HFFc6 (cell line): ENCODE data around the gene GRM4. TPM values are rescaled to one million over a fixed set of nuclear protein-coding genes. Genes with fewer than 3 reads are reported as not detected.

Experiments used
- DNase-seq: peaks from one replicate; pipeline ENCODE4 v3.0.0-alpha.2; 2018
- H3K27ac Mint-ChIP-seq: 2 replicates; pipeline ENCODE4 v1.8.0; 2020; ENCODE audit warnings: mild to moderate bottlenecking, mixed read lengths
- H3K27me3 Mint-ChIP-seq: 2 replicates; pipeline ENCODE4 v1.8.0; 2021; ENCODE audit warnings: mild to moderate bottlenecking, moderate library complexity, mixed read lengths; ENCODE audit not compliant: insufficient read depth
- H3K36me3 Mint-ChIP-seq: 2 replicates; pipeline ENCODE4 v1.8.0; 2021; ENCODE audit warnings: low read depth, mixed read lengths
- H3K4me1 Mint-ChIP-seq: 2 replicates; pipeline ENCODE4 v1.8.0; 2020; ENCODE audit warnings: low read depth, mixed read lengths
- H3K4me3 Mint-ChIP-seq: 2 replicates; pipeline ENCODE4 v1.8.0; 2020; ENCODE audit warnings: mild to moderate bottlenecking, moderate library complexity, mixed read lengths
- H3K9me3 Mint-ChIP-seq: 2 replicates; pipeline ENCODE4 v1.8.0; 2020; ENCODE audit warnings: mild to moderate bottlenecking, mixed read lengths
- CTCF ChIP-seq: fragments of 200-600 bp; sonication (generic); IDR thresholded peaks from 2 replicates; pipeline ENCODE4 v1.5.0; 2021; ENCODE audit warnings: antibody characterized with exemption, mild to moderate bottlenecking
- total RNA-seq, 6 experiments: library from RNA; stranded (reverse); fragmentation: NEBNext Ultra II Directional; extraction: Animal tissue kit (Norgen Biotek cat#: 25700); gene quantifications; 2 replicates in 1 of 6; 3 replicates in 5 of 6; pipeline ENCODE4 v1.2.3, GENCODE V29; 2021

The GRM4 gene
- total RNA-seq, 6 experiments from 2014 or later, result 0.12 to 0.14 TPM; not detected in 4

- no peak for TF ChIP-seq CTCF
- no peak for DNase-seq
- Mint-ChIP-seq H3K4me3 (no peak overlapping the region), H3K27me3 (peaks cover 39% of the 10 kb centered on the region), H3K36me3 (no peaks in the 10 kb centered on the region), H3K27ac (no peak overlapping the region), H3K4me1 (no peaks in the 10 kb centered on the region), H3K9me3 (no peaks in the 10 kb centered on the region)
Observed at GRCh38 chr6:34079899-34080298, 66.0 kb downstream of the GRM4 start.

GRCh38 chr6:34075906-34076305 is 70.0 kb downstream of the GRM4 start:
- no peaks in the 10 kb centered on the region for H3K4me1 Mint-ChIP-seq
- H3K27me3 Mint-ChIP-seq, result peaks cover 18% of the 10 kb centered on the region
- H3K36me3 Mint-ChIP-seq, result no peaks in the 10 kb centered on the region

GRCh38 chr6:34074064-34074742 is 71.7 kb downstream of the GRM4 start:
- Mint-ChIP-seq H3K36me3 (no peaks in the 10 kb centered on the region), H3K9me3 (no peaks in the 10 kb centered on the region), H3K4me1 (no peaks in the 10 kb centered on the region), H3K4me3 (no peak overlapping the region), H3K27ac (no peak overlapping the region), H3K27me3 (peaks cover 23% of the 10 kb centered on the region)
- no peak for TF ChIP-seq CTCF
- no peak for DNase-seq

More at GRCh38 chr6:34075906-34076305, 70.0 kb downstream of the GRM4 start:
- H3K27ac Mint-ChIP-seq, result no peak overlapping the region
- H3K9me3 Mint-ChIP-seq, result no peaks in the 10 kb centered on the region
- no peak overlapping the region for H3K4me3 Mint-ChIP-seq
- no peak for TF ChIP-seq CTCF
- no peak for DNase-seq

- no peak for DNase-seq
- no peak overlapping the region for H3K4me3 Mint-ChIP-seq
Observed at GRCh38 chr6:34073540-34073939, 72.3 kb downstream of the GRM4 start.

GRCh38 chr6:34072727-34073126 is 73.2 kb downstream of the GRM4 start:
- H3K36me3 Mint-ChIP-seq, result no peaks in the 10 kb centered on the region
- H3K4me3 Mint-ChIP-seq, result no peak overlapping the region
- no peaks in the 10 kb centered on the region for H3K9me3 Mint-ChIP-seq
- no peaks in the 10 kb centered on the region for H3K4me1 Mint-ChIP-seq
- no peak for DNase-seq
- H3K27me3 Mint-ChIP-seq, result peaks cover 26% of the 10 kb centered on the region
- no peak overlapping the region for H3K27ac Mint-ChIP-seq
- no peak for TF ChIP-seq CTCF

More at GRCh38 chr6:34073540-34073939, 72.3 kb downstream of the GRM4 start:
- Mint-ChIP-seq H3K36me3 (no peaks in the 10 kb centered on the region), H3K9me3 (no peaks in the 10 kb centered on the region), H3K27ac (no peak overlapping the region), H3K27me3 (peaks cover 23% of the 10 kb centered on the region), H3K4me1 (no peaks in the 10 kb centered on the region)
- TF ChIP-seq CTCF, result no peak
